Stimulated activated CD4-positive, alpha-beta T cell treated with anti-CD3 and anti-CD28 coated beads, Interleukin-1b, Interleukin-23, amount 100 ng/mL, for 4 hours (primary cell): Measurements from ENCODE around the gene FALEC.
A peak's percentile ranks its signal among the peaks of the same experiment; 100 is the strongest.
"Not testable (repeated sequence)": the region's sequence is repeated elsewhere in the genome, so short reads cannot be mapped to it uniquely, and the experiment has no call there.

Experiments
- DNase-seq, 2 donors: peaks; one replicate each; pipeline ENCODE4 v3.0.0-alpha.2; 2020; ENCODE audit warnings: low read depth in 2 of 2

The FALEC gene

GRCh38 chr1:150574260-150575071 is 58.9 kb downstream of the FALEC start:
- DNase-seq = no peak

DNA sequence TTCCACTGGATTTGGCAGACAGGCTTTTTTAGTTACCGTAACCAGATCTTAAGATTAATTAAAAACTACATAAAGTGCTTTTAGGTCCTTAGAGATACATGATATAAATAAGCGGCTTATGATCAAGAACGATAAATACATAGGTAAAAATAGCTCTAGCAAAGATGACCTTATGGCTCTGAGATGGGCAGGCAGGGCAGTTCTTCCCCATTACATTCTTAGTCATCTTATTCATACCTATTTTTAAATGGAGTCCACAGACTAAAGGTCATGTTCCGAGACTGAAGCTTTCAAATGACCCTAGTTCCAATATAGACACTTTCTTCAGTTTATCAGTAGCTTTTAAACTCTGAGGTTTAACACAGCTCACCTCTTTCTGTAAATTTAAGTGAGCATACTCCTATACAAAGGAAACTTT is 59.5 kb downstream of the FALEC start:
- DNase-seq = no peak

- no peak for DNase-seq
Observed at GRCh38 chr1:150575518-150576366, 60.2 kb downstream of the FALEC start.

DNA sequence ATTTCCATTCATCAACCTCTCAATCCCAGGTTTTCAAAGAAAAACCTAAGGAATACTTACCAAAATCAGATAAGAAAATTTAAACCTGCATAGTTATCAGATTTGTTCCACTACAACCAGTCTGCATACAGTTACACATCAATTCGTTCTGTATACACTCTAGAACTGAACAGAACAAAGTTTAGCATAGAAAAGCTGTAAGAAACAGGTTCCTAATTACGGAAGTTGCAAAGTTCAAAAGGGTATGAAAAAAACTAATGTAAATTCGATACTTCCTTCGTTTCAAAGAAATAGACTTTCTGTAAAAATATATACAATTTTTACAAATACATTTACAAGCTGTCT is 60.8 kb downstream of the FALEC start:
- DNase-seq = no peak

- no peak for DNase-seq
Observed at GRCh38 chr1:150576794-150577556, 61.4 kb downstream of the FALEC start.

- DNase-seq = no peak
Observed at GRCh38 chr1:150577557-150578271, 62.2 kb downstream of the FALEC start.

DNA sequence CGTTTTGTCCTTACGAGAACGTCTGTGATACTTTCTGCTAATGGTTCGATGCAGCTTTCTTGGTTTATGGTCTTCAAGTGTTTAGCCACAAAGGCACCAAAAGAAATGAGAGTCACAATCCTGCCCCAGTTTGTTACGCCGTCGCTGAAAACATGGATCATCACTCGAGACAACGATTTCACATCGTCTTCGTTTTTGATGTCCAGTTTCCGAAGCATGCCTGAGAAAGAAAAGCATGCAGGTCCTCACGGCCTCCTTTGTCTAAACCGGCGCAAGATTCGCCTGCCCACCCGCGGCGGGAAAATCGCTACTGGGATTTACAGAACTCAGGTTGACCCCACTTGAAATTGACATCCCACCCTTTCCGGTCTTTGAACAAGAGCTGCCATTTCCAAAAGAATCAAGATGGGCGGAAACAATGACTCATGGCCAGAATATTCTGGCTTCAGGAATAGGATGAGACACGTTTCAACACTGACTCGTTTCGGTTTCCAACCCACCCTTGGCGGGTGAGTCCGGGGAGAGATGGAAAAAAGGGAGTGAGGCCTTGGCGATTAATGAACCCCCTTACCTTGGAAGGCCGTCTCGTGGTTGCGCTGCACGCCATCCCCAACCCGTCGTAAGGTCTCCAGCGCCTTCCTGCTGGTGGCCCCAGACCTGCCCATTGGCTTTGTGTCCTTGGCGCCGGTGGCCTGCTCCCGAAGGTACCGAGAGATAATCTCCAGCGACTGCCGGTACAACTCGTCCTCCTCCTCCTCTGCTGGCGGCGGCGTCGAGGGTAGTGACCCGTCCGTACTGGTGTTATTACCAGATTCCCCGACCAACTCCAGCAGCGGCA is 62.9 kb downstream of the FALEC start:
- no peak for DNase-seq

DNA sequence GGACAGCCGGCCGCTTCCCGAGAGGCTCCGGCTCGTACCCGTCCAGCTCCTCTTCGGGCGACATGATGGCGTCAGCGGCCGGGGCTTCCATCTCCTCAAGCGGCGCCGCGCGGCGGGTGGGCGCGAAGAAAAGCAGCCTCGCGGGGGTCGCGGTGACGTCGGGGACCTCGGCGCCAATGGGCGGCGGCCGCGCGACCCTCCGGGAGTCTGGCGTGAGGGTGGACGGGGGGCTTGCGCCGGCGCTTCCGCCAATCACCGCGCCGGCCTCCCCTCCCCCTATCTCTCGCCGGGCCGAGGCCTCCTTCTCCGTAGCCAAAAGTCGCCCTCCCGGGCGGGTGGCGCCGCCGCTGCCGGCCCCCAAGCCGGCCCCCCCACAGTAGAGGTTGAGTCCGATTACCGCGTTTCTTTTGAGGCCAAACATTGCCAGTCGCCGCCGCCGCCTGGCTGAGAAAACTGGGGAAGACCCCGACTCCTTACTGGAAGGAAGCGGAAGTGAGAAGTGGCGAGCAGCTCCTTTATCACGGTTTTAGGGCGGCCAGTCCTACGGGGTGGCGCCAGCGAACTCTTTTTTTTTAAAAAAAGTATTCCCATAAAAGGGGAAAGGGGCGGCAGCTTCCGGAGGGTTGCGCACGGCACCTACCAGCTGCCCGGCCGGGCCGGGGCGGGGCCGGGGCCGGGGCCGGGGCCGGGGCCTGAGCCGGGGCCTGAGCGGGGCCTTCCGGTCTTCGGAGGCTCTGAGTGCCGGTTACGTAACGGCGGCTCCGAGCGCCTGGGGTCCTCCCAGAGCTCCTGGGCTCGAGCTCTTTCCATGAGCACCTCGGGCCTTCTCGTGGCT is 63.8 kb downstream of the FALEC start, which contains the start of gene MCL1:
Gene MCL1 (minus strand): TSS at position 501 of the 835 bp plus-strand sequence. CDS start 80 bp downstream, at position 421.
- DNase-seq = peak; percentile 71 to 74

DNA sequence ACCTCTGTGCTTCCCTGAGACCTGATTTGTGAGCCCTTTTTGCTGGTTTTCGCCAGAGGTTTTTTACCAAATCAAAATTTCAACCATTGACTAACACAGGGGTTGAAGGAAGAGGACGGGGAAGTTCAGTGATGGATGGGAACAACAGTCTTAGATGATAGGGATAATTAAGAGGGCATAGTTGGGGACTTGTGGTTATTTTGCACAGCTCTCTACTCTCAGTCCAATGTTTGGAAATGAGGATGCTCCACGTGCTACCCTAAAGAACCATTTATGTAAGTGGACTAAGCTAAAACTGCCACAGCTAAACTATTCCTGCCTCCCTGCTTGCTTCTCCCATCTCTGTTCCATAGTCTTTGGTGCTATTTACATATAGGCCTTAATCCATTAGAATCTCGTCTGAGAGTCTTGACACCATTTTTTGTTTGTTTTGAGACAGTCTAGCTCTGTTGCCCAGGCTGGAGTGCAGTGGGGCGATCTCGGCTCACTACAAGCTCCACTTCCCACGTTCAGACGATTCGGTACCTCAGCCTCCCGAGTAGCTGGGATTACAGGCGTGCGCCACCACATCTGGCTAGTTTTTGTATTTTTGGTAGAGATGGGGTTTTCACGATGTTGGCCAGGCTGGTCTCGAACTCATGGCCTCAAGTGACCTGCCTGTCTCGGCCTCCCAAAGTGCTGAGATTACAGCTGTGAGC is 64.5 kb downstream of the FALEC start:
- no peak for DNase-seq

- DNase-seq = not testable (repeated sequence)
Observed at GRCh38 chr1:150580966-150581365, 65.4 kb downstream of the FALEC start.

DNA sequence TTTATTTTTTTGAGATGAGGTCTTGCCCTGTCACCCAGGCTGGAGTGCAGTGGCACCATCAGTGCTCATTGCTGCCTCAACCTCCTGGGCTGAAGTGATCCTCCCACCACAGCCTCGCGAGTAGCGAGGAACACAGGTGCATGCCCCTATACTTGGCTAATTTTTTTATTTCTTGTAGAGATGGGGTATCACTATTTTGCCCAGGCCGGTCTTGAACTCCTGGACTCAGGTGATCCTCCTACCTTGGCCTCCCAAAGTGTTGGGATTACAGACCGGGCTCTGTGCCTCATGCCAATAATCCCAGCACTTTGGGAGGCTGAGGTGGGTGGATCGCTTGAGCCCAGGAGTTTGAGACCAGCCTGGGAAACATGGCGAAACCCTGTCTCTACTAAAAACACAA is 65.9 kb downstream of the FALEC start:
- DNase-seq = not testable (repeated sequence)

DNA sequence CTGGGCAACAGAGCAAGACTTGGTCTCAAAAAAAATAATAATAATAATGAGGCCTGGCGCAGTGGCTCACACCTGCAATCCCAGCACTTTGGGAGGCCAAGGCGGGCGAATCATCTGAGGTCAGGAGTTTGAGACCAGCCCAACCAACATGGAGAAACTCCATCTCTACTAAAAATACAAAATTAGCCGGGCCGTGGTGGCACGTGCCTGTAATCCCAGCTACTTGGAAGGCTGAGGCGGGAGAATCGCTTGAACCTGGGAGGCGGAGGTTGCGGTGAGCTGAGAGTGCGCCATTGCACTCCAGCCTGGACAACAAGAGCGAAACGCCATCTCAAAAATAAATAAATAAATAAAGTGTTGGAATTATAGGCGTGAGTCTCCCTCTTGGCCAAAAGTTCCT is 66.4 kb downstream of the FALEC start:
- DNase-seq = not testable (repeated sequence)

- no peak for DNase-seq
Observed at GRCh38 chr1:150582371-150582770, 66.8 kb downstream of the FALEC start.
